Fibroblast of the conjunctiva (primary cell): ENCODE measurements around the gene VEPH1.
"Not testable (repeated sequence)": the region's sequence is repeated elsewhere in the genome, so short reads cannot be mapped to it uniquely, and the experiment has no call there.

Experiments
- DNase-seq: peaks from one replicate; pipeline ENCODE4 v3.0.0-alpha.2; 2010; ENCODE audit warnings: low read depth

The VEPH1 gene

GRCh38 chr3:157348304-157349075 is 154.7 kb downstream of the VEPH1 start:
- DNase-seq = not testable (repeated sequence)

DNA sequence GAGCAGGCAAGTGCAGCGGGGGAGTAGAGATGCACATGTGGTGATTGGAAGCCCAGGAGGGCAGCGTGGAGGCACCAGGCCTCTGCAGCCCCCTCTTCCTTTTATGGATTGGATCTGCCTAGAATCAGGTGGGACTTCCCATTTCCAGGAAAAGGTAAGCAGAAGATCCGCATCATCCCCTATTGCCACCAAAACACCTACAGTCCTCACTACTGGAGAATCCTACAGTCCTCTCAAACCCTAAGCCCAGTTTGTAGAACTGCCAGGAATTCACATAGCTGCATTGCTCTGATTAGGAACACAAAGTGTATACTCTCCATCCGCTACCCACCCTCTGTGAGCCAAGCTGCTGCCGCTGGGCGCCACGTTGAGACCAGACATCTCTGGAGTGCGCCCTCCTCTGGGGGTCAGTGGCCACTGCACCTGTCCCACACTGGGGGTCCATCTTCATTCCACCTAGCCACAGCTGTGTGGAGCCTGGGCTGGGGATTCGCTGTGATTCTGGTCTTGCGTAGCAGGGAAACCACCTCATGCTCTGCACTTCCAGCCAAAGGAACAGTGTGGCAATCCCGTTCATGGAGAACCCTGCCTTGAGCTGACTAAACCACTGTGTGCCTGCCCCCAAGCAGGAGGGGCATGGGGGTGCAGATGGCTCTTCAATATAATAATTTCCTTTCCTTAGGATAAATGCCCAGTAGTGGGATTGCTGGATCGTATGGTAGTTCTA is 155.5 kb downstream of the VEPH1 start:
- no peak for DNase-seq

GRCh38 chr3:157336252-157337009 is 166.8 kb downstream of the VEPH1 start:
- DNase-seq = no peak

- peak; percentile 55 for DNase-seq
These were observed 167.8 kb downstream of the VEPH1 start for GRCh38 chr3:157335233-157336076.

GRCh38 chr3:157333551-157333991 is 169.6 kb downstream of the VEPH1 start:
- DNase-seq = peak; percentile 72

- no peak for DNase-seq
These were observed 173.0 kb downstream of the VEPH1 start for GRCh38 chr3:157330206-157330605.

DNA sequence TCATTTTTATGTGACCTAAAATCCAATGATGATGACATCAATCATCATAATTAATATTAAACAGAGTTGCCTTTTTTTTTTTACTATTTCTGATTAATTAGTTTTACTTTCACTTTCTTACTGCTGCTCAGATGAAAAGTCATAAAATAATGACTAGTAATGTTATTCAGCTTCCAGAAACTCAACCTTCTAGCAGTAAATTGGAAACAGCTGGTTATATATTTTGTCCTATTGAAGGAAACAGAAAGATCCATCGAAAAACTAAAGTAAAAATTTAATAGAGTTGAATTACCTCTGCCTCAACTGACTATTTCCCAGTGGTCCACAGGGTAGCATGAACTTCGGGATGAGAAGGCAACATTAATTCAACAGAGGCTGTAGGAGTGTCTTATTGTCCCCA is 173.7 kb downstream of the VEPH1 start:
- no peak for DNase-seq

GRCh38 chr3:157327837-157328236 is 175.4 kb downstream of the VEPH1 start:
- DNase-seq = no peak

- no peak for DNase-seq
These were observed 176.2 kb downstream of the VEPH1 start for GRCh38 chr3:157327018-157327417.

DNA sequence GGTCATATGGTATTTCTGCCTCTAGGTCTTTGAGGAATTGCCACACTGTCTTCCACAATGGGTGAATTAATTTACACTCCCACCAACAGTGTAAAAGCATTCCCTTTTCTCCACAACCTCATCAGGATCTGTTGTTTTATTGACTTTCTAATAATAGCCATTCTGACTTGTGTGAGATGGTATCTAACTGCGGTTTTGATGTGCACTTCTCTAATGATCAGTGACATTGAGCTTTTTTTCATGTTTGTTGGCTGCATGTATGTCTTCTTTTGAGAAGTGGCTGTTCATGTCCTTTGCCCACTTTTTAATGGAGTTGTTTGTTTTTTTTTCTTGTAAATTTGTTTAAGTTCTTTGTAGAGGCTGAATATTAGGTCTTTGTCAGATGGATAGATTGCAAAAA is 178.3 kb downstream of the VEPH1 start:
- DNase-seq = not testable (repeated sequence)

- no peak for DNase-seq
These were observed 179.9 kb downstream of the VEPH1 start for GRCh38 chr3:157323360-157323759.

GRCh38 chr3:157319672-157320071 is 183.5 kb downstream of the VEPH1 start:
- DNase-seq = no peak

- DNase-seq = no peak
These were observed 184.5 kb downstream of the VEPH1 start for GRCh38 chr3:157318639-157319288.

GRCh38 chr3:157317895-157318294 is 185.3 kb downstream of the VEPH1 start:
- DNase-seq = no peak

- no peak for DNase-seq
These were observed 190.0 kb downstream of the VEPH1 start for GRCh38 chr3:157313186-157313585.

- DNase-seq = no peak
These were observed 190.9 kb downstream of the VEPH1 start for GRCh38 chr3:157312376-157312745.

- peak; percentile 96 for DNase-seq
These were observed 191.4 kb downstream of the VEPH1 start for GRCh38 chr3:157311633-157312375.

- DNase-seq = no peak
These were observed 192.7 kb downstream of the VEPH1 start for GRCh38 chr3:157310329-157311052.

DNA sequence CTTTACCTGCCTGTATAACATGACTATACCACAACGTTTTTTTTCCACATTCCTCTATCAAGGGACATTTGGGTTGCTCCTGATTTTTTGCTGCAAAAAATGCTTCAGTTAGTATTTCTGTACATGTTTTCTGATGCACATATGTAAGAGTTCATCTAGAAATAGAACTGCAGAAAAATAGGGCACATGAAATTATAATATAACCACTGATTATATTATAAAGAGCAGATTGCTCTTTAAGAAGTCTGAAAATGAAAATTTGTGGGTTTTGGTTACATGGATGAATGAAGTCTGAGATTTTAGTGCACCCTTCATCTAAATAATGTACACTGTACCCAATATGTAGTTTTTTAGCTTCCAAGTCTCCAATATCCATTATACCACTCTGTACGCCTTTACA is 196.7 kb downstream of the VEPH1 start:
- no peak for DNase-seq

DNA sequence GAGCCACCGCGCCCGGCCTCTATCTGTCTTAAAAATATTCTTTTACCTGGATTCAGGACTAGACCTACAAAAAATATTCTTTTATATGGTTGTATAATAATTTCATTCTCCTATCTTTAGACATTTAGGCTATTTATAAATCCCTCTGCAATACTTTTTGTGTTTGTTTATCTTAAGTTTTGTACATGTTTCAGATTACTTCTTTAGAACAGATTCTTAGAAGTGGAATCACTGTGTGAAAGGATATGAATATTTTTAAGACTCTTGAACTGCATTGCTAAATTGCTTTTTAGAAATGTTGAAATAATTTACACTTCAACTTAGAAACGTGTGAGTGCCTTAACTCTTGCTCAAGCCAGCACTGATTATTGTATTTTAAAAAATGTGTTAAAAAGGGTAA is 197.8 kb downstream of the VEPH1 start:
- no peak for DNase-seq
